ENCODE data around the gene IGFBP3. TPM values are rescaled to one million over a fixed set of nuclear protein-coding genes. Genes with fewer than 3 reads are reported as not detected.

Gene IGFBP3
- total RNA-seq, 1 donor from 2014 or later, result 1,747 TPM

GRCh38 chr7:45922810-45923209, 1.7 kb upstream of the IGFBP3 start:
- Mint-ChIP-seq H3K27me3 (ENCODE audit: low read depth) (no peaks in the 10 kb centered on the region), H3K4me1 (ENCODE audit: low read depth) (peaks cover 83% of the 10 kb centered on the region), H3K4me3 (ENCODE audit: unreplicated experiment) (peak overlapping the region; percentile 68), H3K9me3 (ENCODE audit: low read depth) (peaks cover 2% of the 10 kb centered on the region), H3K27ac (ENCODE audit: unreplicated experiment) (peak overlapping the region; percentile 97), H3K36me3 (ENCODE audit: low read depth) (peaks cover 2% of the 10 kb centered on the region)
- no peak for DNase-seq (ENCODE audit: low spot score)
- no peak for TF ChIP-seq CTCF (IDR thresholded peaks at IDR 0.05)

DNA sequence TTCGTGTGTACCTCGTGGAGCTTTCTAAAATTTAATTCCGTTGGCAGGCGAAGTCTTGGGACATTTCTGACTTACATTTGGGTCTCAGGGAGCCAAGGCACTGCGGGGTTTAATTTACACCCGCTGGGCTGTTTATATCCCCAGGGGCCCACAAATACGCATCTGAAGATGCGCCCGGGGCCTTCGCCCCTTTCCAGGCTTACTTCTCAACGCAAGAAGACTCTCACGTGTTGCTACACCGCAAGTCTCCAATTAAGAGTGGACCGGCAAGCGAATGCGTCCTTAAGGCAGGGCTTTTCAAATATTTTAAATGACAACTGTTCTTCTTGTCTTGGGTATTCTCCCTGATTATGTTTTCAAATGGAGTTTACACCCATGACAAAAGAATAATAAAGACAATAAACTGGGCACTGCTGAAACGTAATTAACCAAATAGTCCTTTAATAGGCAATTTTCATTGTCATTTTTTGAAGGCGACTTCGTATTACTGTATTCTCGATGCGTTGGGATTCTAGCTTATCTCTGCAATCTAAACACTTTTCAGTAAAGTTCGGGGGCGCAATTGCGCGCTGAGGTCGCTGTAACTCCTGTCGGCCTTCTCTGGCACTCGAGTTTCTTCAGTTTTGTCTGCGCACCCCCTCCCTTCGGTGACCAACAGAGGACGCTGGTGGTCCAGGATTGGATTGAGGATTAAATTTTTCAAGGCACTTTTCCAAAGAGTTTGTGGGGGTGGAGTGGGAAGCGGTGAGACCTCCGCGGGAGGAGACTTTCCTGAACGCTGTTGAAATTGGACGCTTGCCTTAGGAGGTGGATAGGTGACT, 837 bp upstream of the IGFBP3 start:
- H3K27me3 Mint-ChIP-seq (ENCODE audit: low read depth), result no peaks in the 10 kb centered on the region
- DNase-seq (ENCODE audit: low spot score), result no peak
- H3K27ac Mint-ChIP-seq (ENCODE audit: unreplicated experiment), result peak overlapping the region; percentile 97
- peaks cover 7% of the 10 kb centered on the region for H3K36me3 Mint-ChIP-seq (ENCODE audit: low read depth)
- TF ChIP-seq CTCF (IDR thresholded peaks at IDR 0.05), result peak; percentile 98
- peaks cover 87% of the 10 kb centered on the region for H3K4me1 Mint-ChIP-seq (ENCODE audit: low read depth)
- no peaks in the 10 kb centered on the region for H3K9me3 Mint-ChIP-seq (ENCODE audit: low read depth)
- H3K4me3 Mint-ChIP-seq (ENCODE audit: unreplicated experiment), result peak overlapping the region; percentile 68

GRCh38 chr7:45921381-45921698, 268 bp upstream of the IGFBP3 start:
- Mint-ChIP-seq H3K27me3 (ENCODE audit: low read depth) (no peaks in the 10 kb centered on the region), H3K36me3 (ENCODE audit: low read depth) (peaks cover 7% of the 10 kb centered on the region), H3K9me3 (ENCODE audit: low read depth) (no peaks in the 10 kb centered on the region), H3K4me3 (ENCODE audit: unreplicated experiment) (peak overlapping the region; percentile 68), H3K4me1 (ENCODE audit: low read depth) (peaks cover 87% of the 10 kb centered on the region), H3K27ac (ENCODE audit: unreplicated experiment) (peak overlapping the region; percentile 55)
- no peak for TF ChIP-seq CTCF (IDR thresholded peaks at IDR 0.05)
- DNase-seq (ENCODE audit: low spot score), result no peak

DNA sequence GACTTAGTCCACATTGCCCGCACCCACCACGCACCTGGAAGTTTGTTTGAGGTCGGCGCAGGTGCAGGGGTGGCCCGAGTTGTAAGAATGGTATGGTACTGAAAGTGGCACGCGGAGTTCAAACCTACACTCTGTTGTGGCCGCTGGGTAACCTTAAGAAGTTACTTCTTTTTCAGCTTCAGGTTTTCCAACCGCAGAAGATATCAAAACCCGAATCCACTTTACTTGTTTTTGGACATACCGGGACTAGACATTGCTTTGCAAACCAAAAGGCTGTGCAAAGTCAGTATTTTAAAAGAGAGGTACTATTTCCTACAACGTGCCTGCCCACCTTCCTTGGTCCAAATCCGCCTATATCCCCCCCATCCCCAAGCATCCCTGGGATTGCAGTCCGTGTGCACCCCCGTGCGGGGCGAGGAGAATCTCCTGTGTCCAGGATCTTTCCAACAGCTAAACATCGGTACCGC, 1.0 kb downstream of the IGFBP3 start:
- DNase-seq (ENCODE audit: low spot score), result no peak
- no peaks in the 10 kb centered on the region for H3K27me3 Mint-ChIP-seq (ENCODE audit: low read depth)
- peak; percentile 26 for TF ChIP-seq CTCF (IDR thresholded peaks at IDR 0.05)
- peaks cover 85% of the 10 kb centered on the region for H3K4me1 Mint-ChIP-seq (ENCODE audit: low read depth)
- peak overlapping the region; percentile 78 for H3K27ac Mint-ChIP-seq (ENCODE audit: unreplicated experiment)
- peaks cover 17% of the 10 kb centered on the region for H3K36me3 Mint-ChIP-seq (ENCODE audit: low read depth)
- H3K9me3 Mint-ChIP-seq (ENCODE audit: low read depth), result no peaks in the 10 kb centered on the region
- peak overlapping the region; percentile 89 for H3K4me3 Mint-ChIP-seq (ENCODE audit: unreplicated experiment)

DNA sequence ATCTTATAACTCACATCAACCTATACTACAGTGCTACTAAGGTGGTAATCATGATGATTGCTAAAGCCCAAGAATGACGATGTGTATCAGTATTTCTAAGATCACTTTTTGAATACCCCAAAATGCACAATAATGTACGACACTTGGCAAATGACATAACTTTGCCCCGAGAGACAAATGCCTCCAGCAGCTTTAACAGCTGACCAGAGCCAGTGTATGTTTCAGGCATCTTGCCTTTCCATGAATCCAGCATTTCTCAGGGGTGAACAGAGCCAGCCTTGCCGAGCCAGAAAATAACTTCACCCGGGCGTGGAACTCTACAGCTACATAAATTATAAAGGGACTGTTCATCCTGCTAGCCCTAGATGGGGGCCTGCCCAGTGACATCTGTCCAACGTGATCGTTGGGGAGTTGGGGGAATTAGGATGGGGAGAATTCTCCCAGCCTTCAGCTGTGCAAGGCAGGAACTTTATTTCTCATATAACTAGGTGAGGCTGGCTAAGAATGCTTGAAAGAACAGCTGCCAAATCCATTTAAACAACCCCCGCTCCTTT, 1.8 kb downstream of the IGFBP3 start:
- Mint-ChIP-seq H3K4me1 (ENCODE audit: low read depth) (peaks cover 81% of the 10 kb centered on the region), H3K27me3 (ENCODE audit: low read depth) (no peaks in the 10 kb centered on the region), H3K36me3 (ENCODE audit: low read depth) (peaks cover 23% of the 10 kb centered on the region), H3K27ac (ENCODE audit: unreplicated experiment) (peak overlapping the region; percentile 29), H3K4me3 (ENCODE audit: unreplicated experiment) (peak overlapping the region; percentile 89), H3K9me3 (ENCODE audit: low read depth) (no peaks in the 10 kb centered on the region)
- no peak for DNase-seq (ENCODE audit: low spot score)
- no peak for TF ChIP-seq CTCF (IDR thresholded peaks at IDR 0.05)
